WTC11 (cell line): ENCODE data around the gene COL4A6.

Experiments
- ATF1 ChIP-seq: sonication (generic); formaldehyde crosslinking; IDR thresholded peaks from 2 replicates; pipeline ENCODE4 v1.8.1; 2023; ENCODE audit warnings: mild to moderate bottlenecking, moderate library complexity, missing genetic modification reagents
- HMGXB4 ChIP-seq: sonication (generic); formaldehyde crosslinking; IDR thresholded peaks from 2 replicates; pipeline ENCODE4 v1.8.1; 2023; ENCODE audit warnings: mild to moderate bottlenecking, moderate library complexity, missing genetic modification reagents
- SOX15 ChIP-seq: fragments of 250-450 bp; sonication (Bioruptor Pico); IDR thresholded peaks from 2 replicates; pipeline ENCODE4 v1.9.0; 2021; ENCODE audit warnings: mild to moderate bottlenecking
- USF1 ChIP-seq: sonication (generic); formaldehyde crosslinking; IDR thresholded peaks from 2 replicates; pipeline ENCODE4 v1.8.0; 2022; ENCODE audit warnings: mild to moderate bottlenecking, missing genetic modification reagents
- ZNF671 ChIP-seq: fragments of 250-450 bp; sonication (Bioruptor Pico); IDR thresholded peaks from 2 replicates; pipeline ENCODE4 v1.8.0; 2021; ENCODE audit warnings: mild to moderate bottlenecking

- TF ChIP-seq SOX15 (CRISPR knock-in tag) (no peak), ATF1 (CRISPR knock-in tag) (no peak), USF1 (no peak), ZNF671 (CRISPR knock-in tag) (no peak), HMGXB4 (CRISPR knock-in tag) (no peak)
Observed at GRCh38 chrX:108380222-108380621, 58.0 kb downstream of the COL4A6 start.
